Fibroblast of villous mesenchyme (primary cell): ENCODE data around the gene IKZF4. TPM values are rescaled to one million over a fixed set of nuclear protein-coding genes. Genes with fewer than 3 reads are reported as not detected.

ENCODE experiments used
- DNase-seq: peaks from one replicate; pipeline ENCODE4 v3.0.0-alpha.2; 2010; ENCODE audit warnings: low read depth
- H3K4me3 ChIP-seq: 2 replicates; pipeline ENCODE4 v1.5.1; 2011; ENCODE audit warnings: low read depth, mild to moderate bottlenecking, low read length
- CTCF ChIP-seq: IDR thresholded peaks from 2 replicates; pipeline ENCODE4 v1.5.1; 2012; ENCODE audit warnings: low read depth, mild to moderate bottlenecking, low read length; ENCODE audit not compliant: insufficient read depth
- total RNA-seq: library from RNA; depleted of rRNA; stranded (reverse); fragments of >200 nt; gene quantifications from 2 replicates; pipeline ENCODE4 v1.2.3, GENCODE V29; 2012

IKZF4 gene
- total RNA-seq, 1 donor = 1.3 TPM

GRCh38 chr12:56031987-56032386 is 11.1 kb downstream of the IKZF4 start:
- H3K4me3 ChIP-seq = no peak overlapping the region
- no peak for TF ChIP-seq CTCF
- DNase-seq = no peak

GRCh38 chr12:56034586-56035332 is 13.9 kb downstream of the IKZF4 start:
- H3K4me3 ChIP-seq = no peak overlapping the region
- DNase-seq = no peak
- TF ChIP-seq CTCF = no peak

GRCh38 chr12:56037161-56037560 is 16.3 kb downstream of the IKZF4 start:
- no peak for TF ChIP-seq CTCF
- no peak for DNase-seq
- no peak overlapping the region for H3K4me3 ChIP-seq

- no peak overlapping the region for H3K4me3 ChIP-seq
- no peak for DNase-seq
Observed at GRCh38 chr12:56038022-56038655, 17.3 kb downstream of the IKZF4 start.

GRCh38 chr12:56040151-56040550 is 19.3 kb downstream of the IKZF4 start:
- no peak for DNase-seq
- H3K4me3 ChIP-seq = no peak overlapping the region
- TF ChIP-seq CTCF = no peak

More at GRCh38 chr12:56038022-56038655, 17.3 kb downstream of the IKZF4 start:
- TF ChIP-seq CTCF = no peak

- DNase-seq = no peak
- H3K4me3 ChIP-seq = peak overlapping the region; percentile 50
- TF ChIP-seq CTCF = no peak
Observed at GRCh38 chr12:56040963-56041551, 20.2 kb downstream of the IKZF4 start.
